ENCODE data around the gene CCM2L.
A peak's percentile ranks its signal among the peaks of the same experiment; 100 is the strongest.

Gene CCM2L

GRCh38 chr20:31991339-31991705 is 18.9 kb upstream of the CCM2L start:
- no peak for DNase-seq (ENCODE audit: extremely low read depth in 1 of 2, low read depth in 1 of 2)

- DNase-seq (ENCODE audit: extremely low read depth in 1 of 2, low read depth in 1 of 2): no peak
These were observed 18.2 kb upstream of the CCM2L start for GRCh38 chr20:31992086-31992485.

- no peak for DNase-seq (ENCODE audit: extremely low read depth in 1 of 2, low read depth in 1 of 2)
These were observed 13.2 kb upstream of the CCM2L start for GRCh38 chr20:31996996-31997395.

- DNase-seq (ENCODE audit: extremely low read depth in 1 of 2, low read depth in 1 of 2): no peak
These were observed 12.0 kb upstream of the CCM2L start for GRCh38 chr20:31998246-31998645.

- DNase-seq (ENCODE audit: extremely low read depth in 1 of 2, low read depth in 1 of 2): no peak
These were observed 6.9 kb upstream of the CCM2L start for GRCh38 chr20:32003325-32003724.

- DNase-seq (ENCODE audit: extremely low read depth in 1 of 2, low read depth in 1 of 2): no peak
These were observed 5.3 kb upstream of the CCM2L start for GRCh38 chr20:32004963-32005362.

- DNase-seq (ENCODE audit: extremely low read depth in 1 of 2, low read depth in 1 of 2): no peak
These were observed 4.2 kb upstream of the CCM2L start for GRCh38 chr20:32006053-32006452.

- DNase-seq (ENCODE audit: extremely low read depth in 1 of 2, low read depth in 1 of 2): no peak
These were observed 3.1 kb upstream of the CCM2L start for GRCh38 chr20:32006841-32007786.

- DNase-seq (ENCODE audit: extremely low read depth in 1 of 2, low read depth in 1 of 2): no peak
These were observed 2.2 kb upstream of the CCM2L start for GRCh38 chr20:32007787-32008616.

- no peak for DNase-seq (ENCODE audit: extremely low read depth in 1 of 2, low read depth in 1 of 2)
These were observed 674 bp upstream of the CCM2L start for GRCh38 chr20:32009564-32009963.

- DNase-seq (ENCODE audit: extremely low read depth in 1 of 2, low read depth in 1 of 2): no peak
These were observed 428 bp downstream of the CCM2L start for GRCh38 chr20:32010666-32011065.

- DNase-seq (ENCODE audit: extremely low read depth in 1 of 2, low read depth in 1 of 2): no peak
These were observed 2.0 kb downstream of the CCM2L start for GRCh38 chr20:32012159-32012688.

- DNase-seq (ENCODE audit: extremely low read depth in 1 of 2, low read depth in 1 of 2): no peak
These were observed 3.1 kb downstream of the CCM2L start for GRCh38 chr20:32013326-32013725.

- peak in 1 of 2 donors; percentile 32 for DNase-seq (ENCODE audit: extremely low read depth in 1 of 2, low read depth in 1 of 2)
These were observed 7.5 kb downstream of the CCM2L start for GRCh38 chr20:32017711-32018251.

- DNase-seq (ENCODE audit: extremely low read depth in 1 of 2, low read depth in 1 of 2): peak in 1 of 2 donors; percentile 27
These were observed 8.3 kb downstream of the CCM2L start for GRCh38 chr20:32018269-32019155.

GRCh38 chr20:32019156-32019510 is 8.9 kb downstream of the CCM2L start:
- DNase-seq (ENCODE audit: extremely low read depth in 1 of 2, low read depth in 1 of 2): no peak

- DNase-seq (ENCODE audit: extremely low read depth in 1 of 2, low read depth in 1 of 2): no peak
These were observed 9.6 kb downstream of the CCM2L start for GRCh38 chr20:32019563-32020463.

GRCh38 chr20:32021091-32021490 is 10.9 kb downstream of the CCM2L start:
- no peak for DNase-seq (ENCODE audit: extremely low read depth in 1 of 2, low read depth in 1 of 2)

GRCh38 chr20:32024683-32025295 is 14.6 kb downstream of the CCM2L start:
- DNase-seq (ENCODE audit: extremely low read depth in 1 of 2, low read depth in 1 of 2): no peak
